GM12878 (cell line): ENCODE data around the gene USP47.

Experiments
- ATF7 ChIP-seq: fragments of 450-650 bp; IDR thresholded peaks from 2 replicates; pipeline ENCODE4 v1.6.1; 2016; ENCODE audit warnings: low read depth, mild to moderate bottlenecking
- CTCF ChIP-seq, 3 experiments: IDR thresholded peaks in 2 of 3; conservative IDR thresholded peaks in 1 of 3; 2 replicates each; pipeline ENCODE4 v1.5.1; 2011; ENCODE audit warnings: low read depth in 3 of 3, low read length in 3 of 3, mild to moderate bottlenecking in 3 of 3, control low read depth in 2 of 3, moderate library complexity in 2 of 3, inconsistent platforms in 1 of 3, mixed read lengths in 1 of 3; ENCODE audit not compliant: control insufficient read depth in 2 of 3, insufficient read depth in 1 of 3; ENCODE audit errors: extremely low read depth in 1 of 3
- DPF2 ChIP-seq: fragments of 450-650 bp; IDR thresholded peaks from 2 replicates; pipeline ENCODE4 v1.6.1; 2017; ENCODE audit warnings: mild to moderate bottlenecking
- EP300 ChIP-seq, 2 experiments: fragments of 150-350 bp in 1 of 2; IDR thresholded peaks; 2 replicates each; pipeline ENCODE4 v1.6.1; 2011 to 2012; ENCODE audit warnings: low read depth in 2 of 2, low read length in 2 of 2, borderline replicate concordance in 1 of 2, improper control_type of control experiment in 1 of 2, inconsistent platforms in 1 of 2; ENCODE audit not compliant: control insufficient read depth in 1 of 2
- JUND ChIP-seq: IDR thresholded peaks from 2 replicates; pipeline ENCODE4 v1.6.1; 2012; ENCODE audit warnings: low read depth, mild to moderate bottlenecking, low read length, improper control_type of control experiment, moderate library complexity
- POLR2AphosphoS5 ChIP-seq: IDR thresholded peaks from 2 replicates; pipeline ENCODE4 v1.6.1; 2011; ENCODE audit warnings: mild to moderate bottlenecking, low read length, inconsistent platforms
- RAD21 ChIP-seq: IDR thresholded peaks from 2 replicates; pipeline ENCODE4 v1.6.1; 2011; ENCODE audit warnings: mild to moderate bottlenecking, low read depth, low read length, moderate library complexity; ENCODE audit not compliant: insufficient read depth
- RELB ChIP-seq: fragments of 450-650 bp; IDR thresholded peaks from 2 replicates; pipeline ENCODE4 v1.6.1; 2017; ENCODE audit warnings: low read depth, mild to moderate bottlenecking, moderate library complexity
- REST ChIP-seq: IDR thresholded peaks from 2 replicates; pipeline ENCODE4 v1.6.1; 2012; ENCODE audit warnings: mild to moderate bottlenecking, low read depth, low read length
- TCF7 ChIP-seq: IDR thresholded peaks from 2 replicates; pipeline ENCODE4 v1.6.1; 2014; ENCODE audit warnings: antibody characterized with exemption, borderline replicate concordance
- ZBTB40 ChIP-seq: fragments of 450-650 bp; IDR thresholded peaks from 2 replicates; pipeline ENCODE4 v1.6.1; 2016; ENCODE audit warnings: mild to moderate bottlenecking, moderate library complexity, borderline replicate concordance

- TF ChIP-seq DPF2 (no peak), CTCF (IDR thresholded peaks at IDR 0.05 in 2 of 3, conservative IDR thresholded peaks at IDR 0.05 in 1 of 3; ENCODE audit: control insufficient read depth in 2 of 3, extremely low read depth in 1 of 3, insufficient read depth in 1 of 3, low read depth in 3 of 3, low read length in 3 of 3) (no peak), ZBTB40 (no peak), ATF7 (no peak), RELB (no peak), EP300 (IDR thresholded peaks at IDR 0.05; ENCODE audit: borderline replicate concordance in 1 of 2, control insufficient read depth in 1 of 2, low read depth in 2 of 2, low read length in 2 of 2) (no peak), JUND (no peak), RAD21 (no peak), REST (no peak), POLR2AphosphoS5 (no peak), TCF7 (no peak)
Measured at GRCh38 chr11:11929920-11930319, 88.1 kb downstream of the USP47 start.
